Mesendoderm (in vitro differentiated cells): ENCODE measurements around the gene NACAD.

Source experiments
- DNase-seq: peaks from one replicate; pipeline ENCODE4 v3.0.0; 2013
- H2AK5ac ChIP-seq: 2 replicates; pipeline ENCODE4 v1.6.1; 2013; ENCODE audit warnings: low read length, inconsistent platforms
- H2BK120ac ChIP-seq: 2 replicates; pipeline ENCODE4 v1.6.1; 2013; ENCODE audit warnings: low read depth, mild to moderate bottlenecking, low read length, moderate library complexity, mixed read lengths
- H2BK15ac ChIP-seq: replicated peaks from 2 replicates; pipeline ENCODE4 v1.6.1; 2013; ENCODE audit warnings: low read depth, mild to moderate bottlenecking, moderate library complexity
- H2BK5ac ChIP-seq: 2 replicates; pipeline ENCODE4 v1.6.1; 2013; ENCODE audit warnings: low read length, inconsistent platforms
- H3K18ac ChIP-seq: 2 replicates; pipeline ENCODE4 v1.6.1; 2013; ENCODE audit warnings: mild to moderate bottlenecking, low read length, mixed read lengths
- H3K23ac ChIP-seq: one replicate; pipeline ENCODE4 v1.6.1; 2013; ENCODE audit warnings: low read length
- H3K27ac ChIP-seq: 2 replicates; pipeline ENCODE4 v1.5.1; 2013; ENCODE audit warnings: low read depth, mild to moderate bottlenecking, inconsistent platforms, low read length, moderate library complexity
- H3K27me3 ChIP-seq: 2 replicates; pipeline ENCODE4 v1.6.1; 2013; ENCODE audit warnings: low read length, control low read depth, mild to moderate bottlenecking, inconsistent platforms; ENCODE audit not compliant: insufficient read depth, poor library complexity
- H3K36me3 ChIP-seq: 2 replicates; pipeline ENCODE4 v1.6.1; 2013; ENCODE audit warnings: low read length, inconsistent platforms; ENCODE audit not compliant: control insufficient read depth, insufficient read depth
- H3K4ac ChIP-seq: one replicate; pipeline ENCODE4 v1.6.1; 2013; ENCODE audit warnings: low read depth, mild to moderate bottlenecking, low read length, moderate library complexity
- H3K4me1 ChIP-seq: 2 replicates; pipeline ENCODE4 v1.6.1; 2013; ENCODE audit warnings: low read depth, low read length, inconsistent platforms; ENCODE audit not compliant: control insufficient read depth
- H3K4me2 ChIP-seq: 2 replicates; pipeline ENCODE4 v1.6.1; 2013; ENCODE audit warnings: low read length
- H3K4me3 ChIP-seq: 2 replicates; pipeline ENCODE4 v1.5.1; 2013; ENCODE audit warnings: mild to moderate bottlenecking, low read length
- H3K56ac ChIP-seq: one replicate; pipeline ENCODE4 v1.6.1; 2013; ENCODE audit warnings: low read length
- H3K79me1 ChIP-seq: 2 replicates; pipeline ENCODE4 v1.6.1; 2013; ENCODE audit warnings: low read length, inconsistent platforms
- H3K79me2 ChIP-seq: 2 replicates; pipeline ENCODE4 v1.6.1; 2013; ENCODE audit warnings: mild to moderate bottlenecking, low read length; ENCODE audit not compliant: control insufficient read depth, insufficient read depth
- H3K9ac ChIP-seq: 2 replicates; pipeline ENCODE4 v1.6.1; 2013; ENCODE audit warnings: low read length, inconsistent platforms
- H4K5ac ChIP-seq: one replicate; pipeline ENCODE4 v1.6.1; 2013; ENCODE audit warnings: low read length
- H4K8ac ChIP-seq: one replicate; pipeline ENCODE4 v1.6.1; 2013; ENCODE audit warnings: low read depth, mild to moderate bottlenecking, control low read depth, low read length, moderate library complexity
- WGBS: extraction: QIAGEN DNeasy Blood & Tissue Kit; methylation state at CpG from one replicate; pipeline ENCODE4 v1.1.7; 2013; ENCODE audit warnings: low lambda C conversion rate, missing lambda C conversion rate; ENCODE audit not compliant: insufficient coverage; ENCODE audit errors: extremely low coverage; 5-methylcytosine and 5-hydroxymethylcytosine counted together

Gene NACAD

GRCh38 chr7:45089341-45089891, 647 bp upstream of the NACAD start:
- Histone ChIP-seq H3K56ac (no peak overlapping the region), H3K18ac (no peak overlapping the region), H3K4me1 (no peaks in the 10 kb centered on the region), H2BK15ac (no peak overlapping the region), H3K4me3 (no peak overlapping the region), H2AK5ac (no peak overlapping the region), H3K79me2 (no peaks in the 10 kb centered on the region), H3K79me1 (no peaks in the 10 kb centered on the region), H3K27me3 (no peaks in the 10 kb centered on the region), H4K8ac (no peak overlapping the region), H2BK120ac (no peak overlapping the region), H3K36me3 (no peaks in the 10 kb centered on the region), H3K9ac (no peak overlapping the region), H2BK5ac (no peak overlapping the region), H4K5ac (no peak overlapping the region), H3K4ac (no peak overlapping the region), H3K4me2 (peak overlapping the region; percentile 27), H3K27ac (no peak overlapping the region), H3K23ac (no peak overlapping the region)
- peak; percentile 90 for DNase-seq
- no CpG with 5 or more reads among the region's 22 CpGs for WGBS

GRCh38 chr7:45088146-45088701, 545 bp downstream of the NACAD start:
- no CpG with 5 or more reads among the region's 29 CpGs for WGBS
- Histone ChIP-seq H3K79me2 (no peaks in the 10 kb centered on the region), H2BK120ac (no peak overlapping the region)

GRCh38 chr7:45087301-45088145, 1.2 kb downstream of the NACAD start:
- WGBS: no CpG with 5 or more reads among the region's 6 CpGs

More at GRCh38 chr7:45088146-45088701, 545 bp downstream of the NACAD start:
- no peak overlapping the region for H3K4me3 ChIP-seq
- H3K4ac ChIP-seq: no peak overlapping the region
- H3K56ac ChIP-seq: peak overlapping the region; percentile 65
- H2AK5ac ChIP-seq: no peak overlapping the region
- no peak overlapping the region for H3K23ac ChIP-seq
- no peak overlapping the region for H4K5ac ChIP-seq
- H2BK5ac ChIP-seq: no peak overlapping the region
- DNase-seq: no peak
- H3K36me3 ChIP-seq: no peaks in the 10 kb centered on the region
- H3K27me3 ChIP-seq: no peaks in the 10 kb centered on the region
- H3K9ac ChIP-seq: no peak overlapping the region
- no peaks in the 10 kb centered on the region for H3K79me1 ChIP-seq
- H3K27ac ChIP-seq: no peak overlapping the region
- H4K8ac ChIP-seq: no peak overlapping the region
- no peak overlapping the region for H2BK15ac ChIP-seq
- no peaks in the 10 kb centered on the region for H3K4me1 ChIP-seq
- no peak overlapping the region for H3K18ac ChIP-seq
- no peak overlapping the region for H3K4me2 ChIP-seq

GRCh38 chr7:45086331-45087065, 2.3 kb downstream of the NACAD start:
- Histone ChIP-seq H3K4me2 (no peak overlapping the region), H2BK120ac (no peak overlapping the region), H3K4me1 (no peaks in the 10 kb centered on the region), H2BK15ac (no peak overlapping the region), H3K27ac (no peak overlapping the region), H3K4ac (no peak overlapping the region), H3K18ac (no peak overlapping the region), H3K4me3 (no peak overlapping the region), H3K79me2 (no peaks in the 10 kb centered on the region), H4K5ac (no peak overlapping the region), H3K27me3 (no peaks in the 10 kb centered on the region), H4K8ac (no peak overlapping the region), H3K56ac (no peak overlapping the region), H3K79me1 (no peaks in the 10 kb centered on the region), H3K36me3 (no peaks in the 10 kb centered on the region), H2AK5ac (no peak overlapping the region), H3K23ac (no peak overlapping the region), H3K9ac (no peak overlapping the region), H2BK5ac (no peak overlapping the region)
- no CpG with 5 or more reads among the region's 15 CpGs for WGBS
- DNase-seq: no peak

More at GRCh38 chr7:45087301-45088145, 1.2 kb downstream of the NACAD start:
- no peaks in the 10 kb centered on the region for H3K4me1 ChIP-seq
- no peak overlapping the region for H2AK5ac ChIP-seq
- no peaks in the 10 kb centered on the region for H3K79me2 ChIP-seq
- no peaks in the 10 kb centered on the region for H3K27me3 ChIP-seq
- H3K36me3 ChIP-seq: no peaks in the 10 kb centered on the region
- no peak overlapping the region for H2BK15ac ChIP-seq
- no peak overlapping the region for H4K5ac ChIP-seq
- no peaks in the 10 kb centered on the region for H3K79me1 ChIP-seq
- no peak overlapping the region for H4K8ac ChIP-seq
- H3K23ac ChIP-seq: no peak overlapping the region
- no peak overlapping the region for H3K9ac ChIP-seq
- H3K27ac ChIP-seq: no peak overlapping the region
- no peak overlapping the region for H3K4me2 ChIP-seq
- no peak overlapping the region for H3K56ac ChIP-seq
- H3K4me3 ChIP-seq: no peak overlapping the region
- H3K18ac ChIP-seq: no peak overlapping the region
- no peak overlapping the region for H3K4ac ChIP-seq
- no peak overlapping the region for H2BK120ac ChIP-seq
- H2BK5ac ChIP-seq: no peak overlapping the region
- DNase-seq: no peak

- H2AK5ac ChIP-seq: no peak overlapping the region
- H3K4me3 ChIP-seq: no peak overlapping the region
- H3K4me2 ChIP-seq: no peak overlapping the region
- no peak overlapping the region for H2BK15ac ChIP-seq
- H3K27me3 ChIP-seq: no peaks in the 10 kb centered on the region
- H3K56ac ChIP-seq: no peak overlapping the region
- no peak overlapping the region for H3K23ac ChIP-seq
- H3K9ac ChIP-seq: no peak overlapping the region
- WGBS: no CpG with 5 or more reads among the region's 23 CpGs
- H3K4ac ChIP-seq: no peak overlapping the region
- no peaks in the 10 kb centered on the region for H3K36me3 ChIP-seq
- no peak for DNase-seq
- no peaks in the 10 kb centered on the region for H3K79me1 ChIP-seq
- H3K27ac ChIP-seq: no peak overlapping the region
- no peaks in the 10 kb centered on the region for H3K4me1 ChIP-seq
- no peak overlapping the region for H2BK120ac ChIP-seq
- no peak overlapping the region for H4K8ac ChIP-seq
- H2BK5ac ChIP-seq: no peak overlapping the region
- no peaks in the 10 kb centered on the region for H3K79me2 ChIP-seq
- H3K18ac ChIP-seq: no peak overlapping the region
- no peak overlapping the region for H4K5ac ChIP-seq
These were observed 3.1 kb downstream of the NACAD start for GRCh38 chr7:45085619-45086200.
